Adrenal gland (tissue), 5 donors: ENCODE results near the gene SCCPDH.

Experiments used
- CTCF ChIP-seq, 6 experiments: fragments of 450-650 bp in 4 of 6; fragments of 200-600 bp in 2 of 6; sonication (generic) in 1 of 6; IDR thresholded peaks; 1 replicate in 5 of 6; 2 replicates in 1 of 6; pipeline versions ENCODE4 v1.5.1 to v1.8.0; 2016 to 2021; ENCODE audit warnings: antibody characterized with exemption in 6 of 6, mild to moderate bottlenecking in 2 of 6, moderate library complexity in 1 of 6
- POLR2A ChIP-seq, 2 donors: fragments of 450-650 bp; IDR thresholded peaks; one replicate each; pipeline ENCODE4 v1.6.1; 2017; ENCODE audit warnings: antibody characterized with exemption in 2 of 2, mild to moderate bottlenecking in 2 of 2, moderate library complexity in 1 of 2
- donor health status: DM: no; HTN: no; CAD: no.

GRCh38 chr1:246803883-246804282, 79.7 kb downstream of the SCCPDH start:
- TF ChIP-seq CTCF (IDR thresholded peaks at IDR 0.05) (no peak), POLR2A (IDR thresholded peaks at IDR 0.05) (no peak)
